HPDE6-E6E7 (cell line): ENCODE results near the gene FRMD5.
"Not testable (repeated sequence)": the region's sequence is repeated elsewhere in the genome, so short reads cannot be mapped to it uniquely, and the experiment has no call there.

Experiments used
- DNase-seq: peaks from one replicate; pipeline ENCODE4 v3.0.0; 2011; ENCODE audit warnings: missing footprints; ENCODE audit errors: extremely low spot score

FRMD5 gene

DNA sequence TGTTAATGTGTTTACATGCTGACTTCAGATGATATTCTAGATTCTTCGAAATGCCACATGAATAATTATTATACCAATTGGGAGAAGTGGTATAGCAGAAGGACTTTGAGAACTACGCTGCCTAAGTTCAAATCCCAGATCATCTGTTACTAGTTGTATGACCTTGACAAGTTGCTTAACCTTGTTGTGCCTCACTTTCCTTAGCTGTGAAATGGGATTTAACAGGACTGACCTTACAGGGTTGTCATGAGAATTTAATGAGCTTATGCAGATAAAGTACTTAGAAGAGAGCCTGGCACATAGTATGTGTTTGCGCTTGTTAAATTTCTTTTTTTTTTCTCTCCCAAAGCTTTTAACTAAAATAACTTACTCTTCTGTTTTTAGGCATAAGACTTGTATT is 343.8 kb downstream of the FRMD5 start:
- DNase-seq: no peak

GRCh38 chr15:43845421-43845820 is 349.6 kb downstream of the FRMD5 start:
- DNase-seq: no peak

DNA sequence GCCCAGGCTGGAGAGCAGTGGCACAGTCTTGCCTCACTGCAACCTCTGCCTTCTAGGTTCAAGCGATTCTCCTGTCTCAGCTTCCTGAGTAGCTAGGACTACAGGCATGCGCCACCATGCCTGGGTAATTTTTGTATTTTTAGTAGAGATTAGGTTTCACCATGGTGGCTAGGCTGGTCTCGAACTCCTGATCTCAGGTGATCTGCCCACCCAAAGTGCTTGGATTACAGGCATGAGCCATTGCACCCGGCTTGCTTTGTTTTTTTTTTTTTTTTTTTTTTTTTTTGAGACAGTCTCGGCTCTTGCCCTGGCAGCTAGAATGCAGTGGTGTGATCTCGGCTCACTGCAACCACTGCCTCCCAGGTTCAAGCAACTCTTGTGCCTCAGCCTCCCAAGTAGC is 362.6 kb downstream of the FRMD5 start:
- not testable (repeated sequence) for DNase-seq

DNA sequence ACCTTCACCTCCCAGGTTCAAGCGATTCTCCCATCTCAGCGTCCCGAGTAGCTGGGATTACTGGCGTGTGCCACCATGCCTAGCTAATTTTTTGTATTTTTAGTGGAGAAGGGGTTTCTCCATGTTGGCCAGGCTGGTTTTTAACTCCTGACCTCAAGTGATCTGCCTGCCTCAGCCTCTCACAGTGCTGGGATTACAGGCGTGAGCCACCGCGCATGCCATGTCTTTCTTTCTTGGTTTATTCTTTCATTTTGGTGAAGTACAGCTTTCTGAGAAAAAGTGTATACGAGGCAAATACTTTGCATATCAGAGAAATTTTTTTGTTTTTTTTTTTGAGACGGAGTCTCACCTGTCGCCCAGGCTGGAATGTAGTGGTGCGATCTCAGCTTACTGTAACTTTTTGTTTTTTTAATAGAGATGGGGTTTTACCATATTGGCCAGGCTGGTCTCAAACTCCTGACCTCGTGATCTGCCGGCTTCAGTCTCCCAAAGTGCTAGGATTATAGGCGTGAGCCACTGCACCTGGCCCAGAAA is 363.5 kb downstream of the FRMD5 start:
- not testable (repeated sequence) for DNase-seq

DNA sequence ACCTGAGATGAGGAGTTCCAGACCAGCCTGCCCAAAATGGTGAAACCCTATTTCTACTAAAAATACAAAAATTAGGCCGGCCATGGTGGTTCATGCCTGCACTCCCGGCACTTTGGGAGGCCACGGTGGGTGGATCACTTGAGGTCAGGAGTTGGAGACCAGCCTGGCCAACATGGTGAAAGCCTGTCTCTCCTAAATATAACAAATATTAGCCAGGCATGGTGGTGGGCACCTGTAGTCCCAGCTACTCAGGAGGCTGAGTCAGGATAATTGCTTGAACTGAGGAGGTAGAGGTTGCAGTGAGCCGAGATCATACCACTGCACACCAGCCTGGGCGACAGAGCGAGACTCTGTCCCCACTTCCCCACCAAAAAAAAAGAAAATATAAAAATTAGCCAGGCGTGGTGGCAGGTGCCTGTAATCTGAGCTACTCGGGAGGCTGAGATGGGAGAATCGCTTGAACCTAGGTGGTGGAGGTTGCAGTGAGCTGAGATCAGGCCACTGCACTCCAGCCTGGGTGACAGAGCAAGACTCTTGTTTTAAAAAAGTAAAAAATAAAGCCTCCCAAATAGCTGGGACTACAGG is 364.3 kb downstream of the FRMD5 start:
- not testable (repeated sequence) for DNase-seq

DNA sequence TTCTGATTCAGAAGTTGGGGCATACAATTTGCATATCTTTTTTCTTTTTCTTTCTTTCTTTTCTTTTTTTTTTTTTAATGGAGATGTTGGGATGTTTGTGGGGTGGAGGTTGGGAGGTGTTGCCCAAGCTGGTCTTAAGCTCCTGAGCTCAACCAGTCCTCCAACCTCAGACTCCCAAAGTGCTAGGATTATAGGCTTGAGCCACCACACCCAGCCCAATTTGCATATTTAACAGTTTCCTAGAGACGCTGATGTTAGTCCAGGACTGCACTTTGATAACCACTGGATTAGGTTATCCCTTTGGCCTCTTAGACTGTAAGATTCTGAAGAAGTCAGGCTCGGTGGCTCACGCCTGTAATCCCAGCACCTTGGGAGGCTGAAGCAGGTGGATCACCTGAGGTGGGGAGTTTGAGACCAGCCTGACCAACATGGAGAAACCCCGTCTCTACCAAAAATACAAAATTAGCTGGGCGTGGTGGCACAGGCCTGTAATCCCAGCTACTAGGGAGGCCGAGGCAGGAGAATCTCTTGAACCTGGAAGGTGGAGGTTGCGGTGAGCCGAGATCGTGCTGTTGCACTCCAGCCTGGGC is 365.0 kb downstream of the FRMD5 start:
- not testable (repeated sequence) for DNase-seq

DNA sequence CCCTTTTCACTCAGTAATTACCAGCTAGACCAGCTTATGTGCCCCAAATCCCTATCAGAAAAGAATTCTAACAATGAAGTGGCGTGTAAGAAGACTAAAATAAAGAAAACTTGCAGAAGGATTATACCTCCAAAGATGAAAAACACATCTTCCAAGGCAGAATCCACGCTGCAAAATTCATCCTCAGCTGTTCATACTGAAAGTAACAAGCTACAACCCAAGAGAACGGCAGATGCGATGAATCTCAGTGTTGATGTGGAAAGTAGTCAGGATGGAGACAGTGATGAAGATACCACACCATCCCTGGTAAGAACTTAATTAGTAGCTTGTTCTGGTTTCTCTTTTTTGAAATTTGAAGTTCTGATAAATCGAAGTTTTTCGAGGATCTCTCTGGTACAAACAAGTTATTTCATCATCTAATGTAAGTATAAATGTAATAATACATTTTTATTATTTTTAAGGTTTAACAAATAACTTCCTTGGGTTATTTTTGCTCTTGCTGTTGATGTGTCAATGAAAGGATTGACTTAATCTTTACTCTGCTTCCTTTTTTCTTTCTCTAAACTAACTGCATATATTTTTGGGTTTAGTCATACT is 366.9 kb downstream of the FRMD5 start:
- DNase-seq: no peak

- DNase-seq: peak; percentile 83
These were observed 368.3 kb downstream of the FRMD5 start, which contains the start of gene WDR76 for GRCh38 chr15:43826508-43827341. WDR76 (plus strand) TSS chr15:43827002; CDS start chr15:43827033, 31 bp downstream.

- DNase-seq: no peak
These were observed 369.0 kb downstream of the FRMD5 start for GRCh38 chr15:43826029-43826507.

DNA sequence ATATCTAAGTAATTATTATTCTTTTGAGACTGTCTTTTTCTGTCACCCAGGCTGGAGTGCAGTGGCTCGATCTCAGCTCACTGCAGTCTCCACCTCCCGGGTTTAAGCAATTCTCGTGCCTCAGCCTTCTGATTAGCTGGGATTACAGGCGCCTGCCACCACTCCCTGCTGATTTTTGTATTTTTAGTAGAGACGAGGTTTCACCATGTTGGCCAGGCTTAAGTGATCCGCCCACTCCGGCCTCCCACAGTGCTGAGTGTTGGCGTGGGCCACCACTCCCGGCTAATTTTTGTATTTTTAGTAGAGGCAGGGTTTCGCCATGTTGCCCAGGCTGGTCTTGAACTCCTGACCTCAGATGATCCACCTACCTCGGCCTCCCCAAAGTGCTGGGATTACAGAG is 369.8 kb downstream of the FRMD5 start:
- not testable (repeated sequence) for DNase-seq

DNA sequence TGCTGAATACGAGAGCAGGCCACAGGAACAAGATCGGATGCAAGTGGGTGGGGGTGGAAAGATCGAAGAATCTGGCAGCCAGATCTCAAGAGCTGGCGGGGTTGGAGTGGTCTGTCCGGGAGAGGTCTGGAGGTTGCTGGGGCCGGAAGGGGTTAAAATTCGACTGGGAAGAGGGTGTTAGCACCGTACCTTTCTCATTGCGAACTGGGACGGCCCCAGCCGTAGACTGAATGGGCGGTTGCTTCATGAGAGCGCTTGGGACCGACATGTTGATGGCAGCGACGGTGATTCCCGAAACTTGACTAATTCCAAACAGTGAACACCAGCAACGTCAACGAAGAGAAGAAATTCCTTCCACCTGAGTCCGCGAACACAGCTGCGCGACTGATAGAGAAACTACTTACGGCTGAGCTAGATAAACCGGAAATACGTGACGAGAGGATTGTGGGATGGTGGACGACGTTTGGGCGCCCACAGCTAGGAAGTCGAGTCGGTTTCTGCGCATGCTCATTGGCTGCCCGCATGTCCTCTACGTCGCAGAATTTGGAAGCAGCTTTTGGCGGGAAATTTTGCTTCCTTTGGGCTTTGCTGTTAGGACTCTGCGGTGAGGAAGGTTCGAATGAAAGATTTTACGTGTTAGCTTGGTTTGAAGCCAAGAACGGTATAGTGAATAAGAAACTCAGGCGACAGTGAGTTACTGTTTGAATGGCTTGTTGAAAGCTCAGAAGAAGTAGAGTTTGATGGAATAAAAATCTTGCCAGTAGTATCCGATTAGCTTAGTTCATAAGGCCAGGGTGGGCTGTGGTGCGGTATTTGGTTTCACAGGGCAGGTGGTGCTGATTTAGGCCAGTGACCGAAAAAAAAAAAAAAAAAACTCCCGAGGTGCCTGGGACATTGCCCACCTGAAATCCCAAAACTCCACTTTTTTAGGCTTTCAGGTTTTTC is 370.5 kb downstream of the FRMD5 start, which contains the start of gene MFAP1:
Gene MFAP1, minus strand, starts transcription at position 389 of the 945 bp plus-strand sequence. Its CDS starts 121 bp downstream, at position 268.
- DNase-seq: peak; percentile 98

GRCh38 chr15:43821505-43821904 is 373.6 kb downstream of the FRMD5 start:
- no peak for DNase-seq
